ENCODE results near the gene ADIPOR1.
A peak's percentile ranks its signal among the peaks of the same experiment; 100 is the strongest.
"Not testable (repeated sequence)": the region's sequence is repeated elsewhere in the genome, so short reads cannot be mapped to it uniquely, and the experiment has no call there.

ADIPOR1 gene

DNA sequence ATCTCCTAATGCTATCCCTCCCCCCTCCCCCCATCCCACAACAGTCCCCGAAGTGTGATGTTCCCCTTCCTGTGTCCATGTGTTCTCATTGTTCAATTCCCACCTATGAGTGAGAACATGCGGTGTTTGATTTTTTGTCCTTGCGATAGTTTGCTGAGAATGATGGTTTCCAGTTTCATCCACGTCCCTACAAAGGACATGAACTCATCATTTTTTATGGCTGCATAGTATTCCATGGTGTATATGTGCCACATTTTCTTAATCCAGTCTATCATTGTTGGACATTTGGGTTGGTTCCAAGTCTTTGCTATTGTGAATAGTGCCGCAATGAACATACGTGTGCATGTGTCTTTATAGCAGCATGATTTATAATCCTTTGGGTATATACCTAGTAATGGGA is 21.7 kb downstream of the ADIPOR1 start:
- not testable (repeated sequence) for DNase-seq

DNA sequence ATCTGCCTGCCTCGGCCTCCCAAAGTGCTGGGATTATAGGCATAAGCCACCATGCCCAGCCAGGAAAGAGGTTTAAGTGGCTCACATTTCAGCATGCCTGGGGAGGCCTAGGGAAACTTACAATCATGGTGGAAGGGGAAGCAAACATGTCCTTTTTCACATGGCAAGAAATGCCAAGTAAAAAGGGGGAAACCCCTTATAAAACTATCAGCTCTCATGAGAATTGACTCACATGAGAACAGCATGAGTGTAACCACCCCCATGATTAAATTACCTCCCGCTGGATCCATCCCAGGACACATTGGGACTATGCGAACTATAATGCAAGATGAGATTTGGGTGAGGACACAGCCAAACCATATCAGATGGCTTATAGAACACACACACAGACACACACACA is 22.3 kb downstream of the ADIPOR1 start:
- DNase-seq, result no peak

DNA sequence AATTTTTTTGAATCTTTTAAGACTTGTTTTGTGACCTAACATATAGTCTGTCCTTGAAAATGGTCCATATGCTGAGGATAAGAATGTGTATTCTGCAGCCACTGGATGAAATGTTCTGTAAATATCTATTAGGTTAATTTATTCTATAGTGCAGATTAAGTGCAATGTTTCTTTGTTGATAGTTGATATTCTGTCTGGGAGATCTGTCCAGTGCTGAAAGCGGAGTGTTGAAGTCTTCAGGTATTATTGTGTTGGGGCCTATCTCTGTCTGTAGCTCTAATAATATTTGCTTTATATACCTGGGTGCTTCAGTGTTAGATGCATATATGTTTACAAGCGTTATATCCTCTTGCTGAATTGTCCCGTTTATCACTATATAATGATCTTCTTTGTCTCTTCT is 23.4 kb downstream of the ADIPOR1 start:
- DNase-seq, result no peak

DNA sequence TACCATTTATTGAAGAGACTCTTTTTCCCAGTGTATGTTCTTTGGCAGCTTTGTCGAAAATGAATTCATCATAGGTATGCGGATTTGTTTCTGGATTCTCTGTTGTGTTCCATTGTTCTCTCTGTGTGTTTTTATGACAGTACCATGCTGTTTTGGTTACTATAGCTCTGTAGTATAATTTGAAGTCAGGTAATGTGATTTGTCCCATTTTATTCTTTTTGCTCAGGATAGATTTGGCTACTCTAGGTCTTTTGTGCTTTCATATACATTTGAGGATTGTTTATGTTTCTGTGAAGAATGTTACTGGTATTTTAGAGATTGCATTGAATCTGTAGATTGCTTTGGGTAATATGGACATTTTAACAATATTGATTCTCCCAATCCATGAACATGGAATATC is 25.6 kb downstream of the ADIPOR1 start:
- no peak for DNase-seq

DNA sequence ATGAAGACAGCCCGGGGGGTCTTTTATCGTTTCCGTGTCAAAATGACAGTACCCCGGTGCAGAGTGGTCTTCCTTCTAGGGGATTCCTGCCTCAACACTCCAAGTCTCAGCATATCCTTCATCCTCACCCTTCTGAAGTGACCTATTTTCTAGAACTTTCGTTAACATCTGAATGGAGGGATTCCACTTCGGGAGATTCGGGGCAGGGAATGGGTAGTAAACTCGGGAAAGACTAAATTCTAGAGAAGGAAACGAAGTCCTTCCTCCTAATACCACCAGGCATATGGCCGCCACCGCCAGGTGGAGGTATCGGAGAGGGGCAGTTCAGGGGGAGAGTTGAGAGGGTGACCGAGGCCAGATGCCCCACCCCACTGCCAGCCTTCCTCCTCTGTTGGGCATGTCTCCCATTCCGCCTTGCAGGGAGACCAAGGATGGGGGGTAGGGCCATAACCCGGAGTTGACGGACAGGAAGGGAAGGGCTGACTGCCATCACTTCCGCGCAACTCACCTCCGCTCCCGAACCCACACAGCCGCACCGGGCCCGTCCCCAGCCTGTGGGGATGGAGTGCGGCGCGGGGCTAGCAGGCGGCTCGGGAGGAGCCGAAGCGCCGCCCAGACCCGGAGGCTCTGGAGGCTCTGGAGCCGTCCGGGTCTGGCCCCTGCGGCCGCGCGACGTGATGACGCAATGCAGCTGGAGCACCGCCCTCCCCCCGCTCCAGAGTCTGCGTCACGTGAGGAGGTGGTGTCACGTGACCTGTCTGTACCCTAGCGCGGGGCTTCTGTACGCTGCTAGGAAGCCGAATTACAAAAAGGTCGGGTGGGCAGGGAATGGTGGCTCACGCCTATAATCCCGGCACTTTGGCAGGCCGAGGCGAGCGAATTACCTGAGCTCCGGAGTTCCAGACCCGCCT is 31.3 kb downstream of the ADIPOR1 start, which contains the start of gene KLHL12:
Gene KLHL12, minus strand, starts transcription at position 654 of the 911 bp plus-strand sequence. CDS start 2,072 bp downstream, outside the sequence.
- DNase-seq, result peak; percentile 97

DNA sequence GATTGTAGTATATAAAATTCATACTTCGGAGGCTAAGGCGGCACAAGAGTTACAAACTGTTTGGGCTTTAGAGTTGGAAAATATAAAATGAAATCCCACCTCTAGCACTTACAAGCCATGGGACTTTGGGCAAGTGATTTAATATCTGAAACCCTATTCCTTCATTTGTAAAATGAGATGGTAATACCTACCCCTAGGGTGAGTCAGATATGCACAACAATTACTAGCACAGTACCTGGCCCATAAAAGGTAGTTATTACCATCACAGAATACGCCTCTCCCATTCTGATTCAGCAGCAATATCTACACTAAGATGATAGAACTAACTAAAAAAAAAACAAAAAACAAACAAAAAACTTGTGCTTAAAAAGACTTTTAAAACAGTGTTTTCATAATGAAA is 34.6 kb downstream of the ADIPOR1 start:
- DNase-seq, result no peak

DNA sequence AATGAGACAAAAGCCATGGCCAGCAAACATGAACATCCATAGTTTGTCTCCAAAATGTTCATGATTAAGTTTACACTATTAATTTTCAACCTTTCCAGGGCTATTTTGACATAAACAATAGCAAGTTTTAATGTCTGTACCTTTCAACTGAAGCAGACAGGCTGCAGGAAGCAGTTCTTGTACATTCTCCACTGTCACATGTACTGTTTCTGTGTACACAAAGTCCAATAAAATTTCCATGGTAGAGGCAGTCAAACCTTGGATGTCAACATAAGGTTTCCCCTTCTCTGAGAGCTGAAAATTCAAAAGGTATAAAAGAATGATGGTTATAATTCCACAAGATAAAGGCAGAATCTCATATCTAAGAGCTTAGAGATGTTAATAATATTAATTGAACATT is 38.5 kb downstream of the ADIPOR1 start:
- no peak for DNase-seq

DNA sequence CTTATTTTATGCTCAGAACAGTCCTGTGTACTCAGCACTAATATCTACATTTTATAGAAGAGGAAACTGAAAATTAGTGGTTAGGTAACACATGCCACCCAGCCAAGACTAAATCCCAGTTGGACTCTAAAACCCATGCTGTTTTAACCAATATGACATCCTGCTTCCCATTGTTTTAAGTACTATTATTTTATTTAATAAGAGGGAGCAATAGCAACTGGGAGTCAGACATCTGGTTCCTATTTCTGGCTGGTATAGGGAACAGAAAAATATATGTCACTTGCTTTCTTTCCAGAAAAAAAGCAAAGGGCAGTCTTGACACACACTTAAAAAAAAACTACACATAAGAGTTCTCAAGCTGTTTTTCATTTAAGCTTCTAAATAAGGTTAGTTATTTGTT is 43.0 kb downstream of the ADIPOR1 start:
- DNase-seq, result no peak

DNA sequence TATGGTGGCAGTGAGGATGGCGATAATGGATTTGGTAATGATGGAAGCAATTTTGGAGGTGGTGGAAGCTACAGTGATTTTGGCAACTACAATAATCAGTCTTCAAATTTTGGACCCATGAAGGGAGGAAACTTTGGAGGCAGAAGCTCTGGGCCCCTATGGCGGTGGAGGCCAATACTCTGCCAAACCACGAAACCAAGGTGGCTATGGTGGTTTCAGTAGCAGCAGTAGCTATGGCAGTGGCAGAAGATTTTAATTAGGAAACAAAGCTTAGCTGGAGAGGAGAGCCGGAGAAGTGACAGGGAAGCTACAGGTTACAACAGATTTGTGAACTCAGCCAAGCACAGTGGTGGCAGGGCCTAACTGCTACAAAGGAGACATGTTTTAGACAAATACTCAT is 45.6 kb downstream of the ADIPOR1 start:
- not testable (repeated sequence) for DNase-seq

DNA sequence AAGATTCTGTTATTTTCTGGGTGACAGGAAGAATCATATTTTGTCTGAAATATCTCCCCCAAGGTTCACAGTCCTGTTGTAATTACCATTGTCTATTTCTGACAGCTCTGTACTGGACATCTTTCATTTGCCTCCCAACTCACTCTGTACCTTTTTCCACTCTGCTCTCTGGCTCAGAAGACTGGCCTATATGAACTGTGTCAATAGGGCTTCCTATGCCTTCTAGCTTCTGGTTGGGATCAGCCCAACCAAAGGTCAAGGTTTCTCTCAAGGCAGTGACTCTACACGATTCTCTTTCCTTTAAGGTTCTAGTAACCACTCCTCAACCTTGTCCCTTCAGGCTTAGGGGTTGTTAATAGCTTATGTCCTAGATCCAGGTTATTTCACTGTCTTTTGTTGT is 48.6 kb downstream of the ADIPOR1 start:
- DNase-seq, result no peak

DNA sequence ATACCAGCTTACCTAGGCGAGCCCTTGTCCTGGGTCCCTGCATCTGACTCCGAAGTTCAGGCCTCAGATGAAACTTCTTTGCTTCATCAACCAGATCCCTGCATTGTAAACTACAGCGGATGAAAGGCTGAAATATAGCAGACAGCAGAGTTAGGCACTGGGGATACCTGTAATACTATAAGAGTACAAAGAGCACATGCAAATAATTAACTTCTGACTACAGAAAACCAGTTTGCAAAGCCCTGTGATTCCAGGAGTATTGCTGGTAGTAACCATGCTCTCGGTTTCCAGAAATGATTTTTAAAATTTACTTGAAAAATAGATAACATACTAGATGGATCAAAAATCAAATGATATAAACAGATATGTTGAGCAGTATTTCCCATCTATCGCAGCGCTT is 49.1 kb downstream of the ADIPOR1 start:
- DNase-seq, result no peak

DNA sequence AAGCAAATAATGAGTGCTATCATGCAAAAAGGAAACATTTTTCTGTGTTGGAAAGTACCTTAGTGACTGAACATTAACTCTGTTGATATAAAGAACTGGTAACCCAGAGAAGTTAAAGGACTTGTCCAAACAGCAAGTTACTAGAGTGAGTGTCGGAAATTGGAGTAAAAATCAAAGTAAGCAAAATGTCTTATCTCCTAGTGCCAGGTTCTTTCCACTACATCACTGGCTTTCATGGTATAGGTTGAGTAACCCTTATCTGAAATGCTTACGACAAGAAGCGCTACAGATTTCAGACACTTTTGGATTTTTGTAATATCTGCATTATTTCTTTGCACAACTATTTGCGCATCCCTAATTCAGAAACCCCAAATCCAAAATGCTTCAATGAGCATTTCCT is 52.8 kb downstream of the ADIPOR1 start:
- DNase-seq, result no peak

DNA sequence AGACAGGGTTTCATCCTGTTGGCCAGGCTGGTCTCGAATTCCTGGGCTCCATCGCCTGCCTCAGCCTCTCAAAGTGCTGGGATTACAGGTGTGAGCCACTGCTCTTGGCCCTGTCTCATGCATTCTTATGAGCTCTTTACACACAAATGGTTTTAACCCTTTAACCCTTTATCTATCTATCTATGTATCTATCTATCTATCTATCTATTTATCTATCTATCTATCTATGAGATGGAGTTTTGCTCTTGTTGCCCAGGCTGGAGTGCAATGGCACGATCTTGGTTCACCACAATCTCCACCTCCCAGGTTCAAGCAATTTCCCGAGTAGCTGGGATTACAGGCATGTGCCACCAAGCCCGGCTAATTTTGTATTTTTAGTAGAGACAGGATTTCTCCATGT is 54.3 kb downstream of the ADIPOR1 start:
- not testable (repeated sequence) for DNase-seq

DNA sequence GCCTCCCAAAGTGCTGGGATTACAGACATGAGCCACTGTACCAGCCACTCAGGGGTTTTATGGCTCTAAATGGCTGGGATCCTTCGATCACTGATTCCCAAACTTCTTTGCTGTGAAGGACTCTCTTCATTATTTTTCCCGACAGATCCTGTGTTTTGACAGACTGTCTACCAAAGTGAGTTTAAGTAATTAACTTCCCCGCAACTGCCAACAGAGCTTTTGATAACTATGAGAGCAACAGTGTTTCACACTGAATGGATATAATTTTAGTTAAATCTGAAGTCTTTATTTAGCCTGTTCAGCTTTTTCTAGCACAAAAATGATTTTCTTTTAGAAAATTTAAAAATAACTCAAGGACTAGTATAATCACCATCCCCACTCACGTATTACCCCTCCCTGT is 56.6 kb downstream of the ADIPOR1 start:
- DNase-seq, result no peak

DNA sequence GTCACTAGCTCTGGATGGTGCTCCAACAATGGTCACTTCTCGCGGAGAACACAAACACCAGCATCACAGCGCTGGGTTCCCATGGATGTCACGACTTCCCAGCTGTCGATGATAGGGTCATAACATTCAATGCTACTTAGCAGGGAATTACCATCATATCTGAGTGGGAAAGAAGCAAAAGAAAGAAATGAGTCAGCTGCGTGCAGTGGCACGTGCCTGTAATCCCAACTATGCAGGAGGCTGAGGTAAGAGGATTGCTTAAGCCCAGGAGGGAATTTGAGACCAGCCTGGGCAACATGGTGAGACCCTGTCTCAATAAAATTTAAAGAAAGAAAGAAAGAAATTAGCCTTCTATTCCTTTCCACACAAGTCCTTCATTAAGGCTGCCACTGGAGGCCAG is 65.6 kb downstream of the ADIPOR1 start:
- DNase-seq, result no peak
